ENCODE results near the gene ZNF605. TPM values are rescaled to one million over a fixed set of nuclear protein-coding genes. Genes with fewer than 3 reads are reported as not detected.

ZNF605 gene
- 18.9 TPM for total RNA-seq

DNA sequence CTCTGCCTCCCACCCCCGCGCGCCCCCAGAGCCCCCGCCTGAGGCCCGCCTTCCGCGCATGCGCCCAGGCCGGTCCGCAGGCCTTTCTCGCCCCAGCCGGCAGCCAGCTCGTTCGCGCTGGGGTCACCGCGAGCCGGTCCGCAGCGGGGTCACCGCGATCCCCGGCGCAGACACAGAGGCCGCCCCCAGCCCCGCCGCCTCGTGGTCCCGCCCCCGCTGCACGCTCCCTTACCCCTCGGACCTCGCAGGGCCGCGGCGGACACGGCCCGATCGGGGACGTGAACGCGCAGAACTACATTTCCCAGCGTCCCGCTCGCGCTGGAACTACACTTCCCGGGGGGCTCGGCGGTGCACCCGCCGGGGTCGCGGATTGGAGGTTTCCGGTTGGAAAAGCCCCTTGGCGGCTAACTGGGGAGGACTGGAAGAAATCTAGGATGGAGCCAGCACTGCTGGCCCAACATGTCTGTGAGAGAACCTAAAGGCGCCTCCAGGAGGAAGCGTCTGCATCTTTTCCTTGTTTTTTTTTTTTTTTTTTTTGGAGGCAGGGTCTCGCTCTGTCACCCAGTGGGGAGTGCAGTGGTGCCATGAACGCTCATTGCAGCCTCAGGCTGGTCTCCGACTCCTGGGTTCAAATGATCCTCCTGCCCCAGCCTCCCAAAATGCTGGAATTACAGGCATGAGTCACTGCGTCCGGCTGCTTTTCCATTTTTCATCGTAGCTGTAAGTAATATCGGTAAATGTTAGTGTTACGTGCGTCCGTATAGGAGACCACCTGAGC, at the start of gene ZNF605:
Gene ZNF605, minus strand, starts transcription at position 296 of the 778 bp plus-strand sequence. CDS start 10,671 bp downstream, outside the sequence.

DNA sequence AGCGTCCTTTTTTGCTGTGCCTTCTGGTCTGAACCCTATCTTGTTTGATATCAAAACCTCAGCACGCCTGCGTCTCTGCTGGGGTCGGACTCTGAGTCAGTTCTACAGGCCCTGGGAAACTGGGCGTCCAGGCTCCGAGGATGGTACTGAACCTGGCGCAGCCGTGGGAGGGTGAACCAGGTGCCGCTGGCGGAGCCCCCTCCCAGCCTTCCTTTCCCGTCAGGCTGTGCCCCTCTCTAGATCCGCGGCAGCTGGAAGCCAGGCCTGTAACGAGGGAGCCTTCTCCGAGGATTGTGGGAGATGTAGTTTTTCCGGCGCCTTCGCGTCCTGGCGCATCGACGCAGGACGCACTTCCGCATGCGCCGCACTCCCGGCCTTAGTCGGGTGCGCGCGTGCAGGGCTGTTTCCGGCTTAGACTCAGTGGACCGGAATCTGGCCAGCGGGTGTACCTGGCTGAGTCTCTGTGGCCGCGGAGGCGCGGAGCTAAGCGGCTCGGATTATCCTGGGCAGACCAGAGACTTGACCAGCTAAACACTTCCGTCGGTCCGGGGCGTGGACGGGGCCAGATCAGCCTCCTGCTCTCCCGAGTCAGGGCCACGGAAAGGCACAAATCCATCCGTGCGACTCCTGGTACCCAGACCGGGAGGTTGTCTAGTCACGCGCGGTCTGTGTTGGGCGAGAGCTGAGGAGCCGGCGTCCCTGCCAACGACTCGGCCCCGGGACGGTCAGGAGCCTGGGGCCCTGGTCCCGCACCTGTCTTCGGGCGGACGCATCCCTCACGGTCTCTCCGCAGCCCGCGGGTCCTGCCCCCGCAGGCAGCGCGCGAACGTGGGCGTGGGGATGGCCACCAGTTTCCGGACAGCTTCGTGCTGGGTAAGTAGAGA, 30.1 kb upstream of the ZNF605 start, which contains the start of gene ZNF26:
Gene ZNF26, plus strand, starts transcription at position 367 of the 884 bp plus-strand sequence. Its CDS starts 474 bp downstream, at position 841.

DNA sequence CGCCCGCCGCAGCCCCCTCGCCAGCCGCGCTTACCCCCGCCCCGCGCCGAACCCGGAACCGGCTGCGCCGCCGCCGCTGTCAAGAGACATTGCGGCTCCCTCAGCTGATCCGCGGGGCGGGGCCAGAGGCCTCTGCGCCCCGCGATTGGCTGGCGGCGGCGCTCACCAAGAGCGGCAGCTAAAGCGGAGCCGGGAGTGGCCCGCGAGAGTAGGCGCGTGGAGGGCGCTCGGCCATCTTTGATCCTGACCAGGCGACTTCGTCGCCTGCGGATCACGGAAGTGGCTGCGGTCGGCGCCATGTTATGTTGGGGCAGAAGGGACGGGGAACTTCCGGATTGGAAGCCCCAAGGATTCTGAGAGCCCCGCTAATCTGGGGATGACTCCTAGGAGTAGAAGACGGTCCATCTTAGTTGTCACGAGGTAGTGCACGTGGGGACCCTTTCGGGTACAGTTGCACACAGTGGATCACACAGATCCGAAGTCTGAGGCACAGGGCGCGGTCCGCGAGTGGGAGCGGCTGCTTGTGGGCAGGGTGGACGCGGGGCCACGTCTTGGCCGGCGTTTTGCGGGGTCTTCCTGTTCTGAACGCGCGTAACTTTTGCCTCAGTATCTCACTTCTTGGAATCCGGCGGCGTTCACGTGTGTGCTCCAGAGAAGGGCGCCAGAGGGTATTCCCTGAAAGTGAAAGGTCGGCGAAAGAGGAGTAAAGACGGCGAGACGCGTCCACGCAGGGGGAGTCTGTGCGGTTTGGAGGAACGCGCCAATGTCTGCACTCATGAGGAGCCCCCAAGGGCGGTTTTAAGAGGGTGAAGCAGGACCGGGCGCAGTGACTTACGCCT, 68.4 kb downstream of the ZNF605 start, which contains the start of gene CHFR:
Gene CHFR, minus strand, starts transcription at position 93 of the 839 bp plus-strand sequence. CDS start 277 bp downstream, outside the sequence.

Small RNA genes lying within 50 kb of the gene (small RNA-seq; reads per million reads assigned to genes)
- gene RNU4ATAC12P (ENCODE audit: low replicate concordance): not detected

Other genes with a start within 250 kb of the ZNF605 start
- gene PGAM5, start 245.5 kb downstream of the ZNF605 start, total RNA-seq: 28.4 TPM
- 47.8 TPM for gene ANKLE2, start 194.5 kb downstream of the ZNF605 start, total RNA-seq
- 44.4 TPM for gene GOLGA3, start 127.4 kb downstream of the ZNF605 start, total RNA-seq
- 29.7 TPM for gene CHFR, start 68.7 kb downstream of the ZNF605 start, total RNA-seq
- gene ZNF26, start 30.1 kb upstream of the ZNF605 start, total RNA-seq: 24.6 TPM
- 55.1 TPM for gene ZNF84, start 81.2 kb upstream of the ZNF605 start, total RNA-seq
- gene ZNF140, start 124.6 kb upstream of the ZNF605 start, total RNA-seq: 23.3 TPM
- gene ZNF891, start 174.0 kb upstream of the ZNF605 start, total RNA-seq: 4.4 TPM
- gene ZNF10, start 174.3 kb upstream of the ZNF605 start, total RNA-seq: 31.8 TPM
- 53.6 TPM for gene ZNF268, start 225.2 kb upstream of the ZNF605 start, total RNA-seq